AG09319 (cell line): ENCODE data around the gene HDAC6.

Experiments
- DNase-seq: peaks from one replicate; pipeline ENCODE4 v3.0.0-alpha.2; 2010; ENCODE audit warnings: low read depth; ENCODE audit errors: extremely low read depth
- CTCF ChIP-seq: IDR thresholded peaks from 2 replicates; pipeline ENCODE4 v1.5.1; 2011; ENCODE audit warnings: low read depth, mild to moderate bottlenecking, inconsistent platforms, low read length, moderate library complexity

HDAC6 gene

GRCh38 chrX:48794911-48795515 lies 6.9 kb upstream of the HDAC6 start:
- no peak for TF ChIP-seq CTCF
- peak; percentile 5 for DNase-seq

DNA sequence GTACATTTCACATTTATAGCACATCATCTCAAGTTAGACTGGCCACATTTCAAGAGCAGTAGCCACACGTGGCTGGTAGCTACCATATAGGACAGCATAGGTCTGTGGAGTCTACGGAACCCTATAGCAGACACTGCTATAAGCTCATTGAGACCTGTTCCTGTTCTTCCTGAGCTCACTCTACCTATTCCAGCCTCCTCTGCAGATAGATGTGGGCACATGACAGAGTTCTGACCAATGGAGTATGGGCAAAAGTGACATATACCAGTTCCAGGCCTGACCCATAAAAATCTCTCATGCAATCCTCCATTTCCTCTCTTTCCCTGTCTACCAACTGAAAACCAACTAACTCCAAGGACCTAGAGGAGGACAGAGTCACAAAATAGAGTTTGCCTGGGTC lies 3.5 kb upstream of the HDAC6 start:
- DNase-seq, result no peak
- no peak for TF ChIP-seq CTCF

DNA sequence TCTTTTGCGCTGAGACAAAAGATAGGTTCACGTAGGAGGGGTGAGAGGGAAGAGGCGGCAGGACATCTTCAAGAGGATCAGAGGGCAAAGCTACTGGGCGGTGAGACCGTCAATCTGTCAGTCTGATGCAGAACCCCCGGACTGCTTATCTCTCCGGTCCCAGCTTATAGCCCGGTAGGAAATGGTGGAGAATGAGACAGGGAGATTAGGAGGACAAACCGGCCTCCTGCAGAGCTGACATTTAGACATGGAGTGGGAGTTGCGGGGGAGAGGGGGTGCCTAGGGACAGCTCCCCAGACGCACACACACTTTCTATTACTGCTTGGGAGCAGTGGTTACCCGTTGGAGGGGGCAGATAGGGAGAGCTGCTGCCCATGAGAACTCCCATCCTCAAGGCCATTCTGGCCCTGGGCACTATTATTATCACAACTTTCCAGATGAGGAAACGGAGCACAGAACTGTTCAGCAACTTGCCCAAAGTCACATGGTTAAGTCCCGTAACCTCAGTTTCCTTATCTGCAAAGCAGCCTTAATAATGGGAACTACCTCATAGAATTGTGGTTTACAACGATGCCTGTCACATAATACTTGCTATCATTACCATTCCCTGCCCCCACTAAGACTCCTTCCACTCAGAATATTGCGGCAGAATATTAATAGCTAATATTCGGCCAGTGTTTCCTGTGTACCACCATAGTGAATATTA lies 1.1 kb upstream of the HDAC6 start:
- no peak for DNase-seq
- no peak for TF ChIP-seq CTCF

- no peak for TF ChIP-seq CTCF
- peak; percentile 27 for DNase-seq
Measured at GRCh38 chrX:48802089-48802904, 430 bp downstream of the HDAC6 start.

GRCh38 chrX:48802905-48803200 lies 986 bp downstream of the HDAC6 start:
- no peak for DNase-seq
- TF ChIP-seq CTCF, result no peak

DNA sequence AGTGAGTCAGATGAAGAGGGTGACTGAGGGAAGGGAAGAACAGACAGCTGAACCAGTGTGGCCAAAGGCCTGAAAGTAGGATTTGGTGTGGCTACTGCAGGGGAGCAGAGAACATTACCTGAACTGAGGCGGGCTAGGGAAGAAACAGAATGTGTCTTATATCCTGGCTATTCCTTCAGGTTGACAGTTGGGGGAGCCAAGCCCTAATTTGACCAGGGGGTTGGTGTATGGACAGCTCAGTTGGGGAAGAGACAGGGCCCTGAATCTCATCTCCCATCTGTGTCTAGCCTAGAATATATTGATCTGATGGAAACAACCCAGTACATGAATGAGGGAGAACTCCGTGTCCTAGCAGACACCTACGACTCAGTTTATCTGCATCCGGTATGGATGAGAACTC lies 4.2 kb downstream of the HDAC6 start:
- TF ChIP-seq CTCF, result no peak
- DNase-seq, result no peak

- DNase-seq, result no peak
- TF ChIP-seq CTCF, result no peak
Measured at GRCh38 chrX:48813644-48814043, 11.8 kb downstream of the HDAC6 start.
